ENCODE data around the gene HIBADH.

HIBADH gene

DNA sequence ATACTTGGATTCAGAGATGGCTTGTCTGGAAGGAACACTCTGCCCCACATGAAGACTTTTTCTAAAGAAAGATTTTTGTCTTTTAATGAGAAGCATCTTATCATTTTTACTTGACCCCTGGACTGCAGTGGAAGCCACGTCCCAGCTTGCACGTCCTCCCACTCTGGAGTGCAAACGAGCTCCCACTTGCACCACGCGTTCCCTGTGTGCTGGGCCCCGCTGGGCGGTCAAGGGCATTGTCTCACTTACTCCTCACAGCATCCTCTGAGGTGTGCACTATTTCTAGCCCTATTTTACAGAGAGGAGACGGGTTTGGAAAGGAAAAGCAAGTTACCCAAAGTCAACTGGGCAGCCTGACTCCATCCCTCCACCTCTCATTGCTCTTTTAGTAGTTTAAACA lies 175.2 kb downstream of the HIBADH start:
- ATAC-seq, result no peak
- TF ChIP-seq, protein P1, sequence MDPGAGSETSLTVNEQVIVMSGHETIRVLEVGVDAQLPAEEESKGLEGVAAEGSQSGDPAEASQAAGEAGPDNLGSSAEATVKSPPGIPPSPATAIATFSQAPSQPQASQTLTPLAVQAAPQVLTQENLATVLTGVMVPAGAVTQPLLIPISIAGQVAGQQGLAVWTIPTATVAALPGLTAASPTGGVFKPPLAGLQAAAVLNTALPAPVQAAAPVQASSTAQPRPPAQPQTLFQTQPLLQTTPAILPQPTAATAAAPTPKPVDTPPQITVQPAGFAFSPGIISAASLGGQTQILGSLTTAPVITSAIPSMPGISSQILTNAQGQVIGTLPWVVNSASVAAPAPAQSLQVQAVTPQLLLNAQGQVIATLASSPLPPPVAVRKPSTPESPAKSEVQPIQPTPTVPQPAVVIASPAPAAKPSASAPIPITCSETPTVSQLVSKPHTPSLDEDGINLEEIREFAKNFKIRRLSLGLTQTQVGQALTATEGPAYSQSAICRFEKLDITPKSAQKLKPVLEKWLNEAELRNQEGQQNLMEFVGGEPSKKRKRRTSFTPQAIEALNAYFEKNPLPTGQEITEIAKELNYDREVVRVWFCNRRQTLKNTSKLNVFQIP (CRISPR knock-in tag; IDR thresholded peaks at IDR 0.05; ENCODE audit: borderline replicate concordance, low read depth), result no peak
- TF ChIP-seq OSR1 (CRISPR knock-in tag; IDR thresholded peaks at IDR 0.05) (no peak), ZFP30 (CRISPR knock-in tag; IDR thresholded peaks at IDR 0.05) (no peak), ZNF8 (CRISPR knock-in tag; IDR thresholded peaks at IDR 0.05) (no peak), ZNF565 (CRISPR knock-in tag; conservative IDR thresholded peaks at IDR 0.05; ENCODE audit: low read depth) (no peak), ZNF70 (CRISPR knock-in tag; IDR thresholded peaks at IDR 0.05) (no peak)

DNA sequence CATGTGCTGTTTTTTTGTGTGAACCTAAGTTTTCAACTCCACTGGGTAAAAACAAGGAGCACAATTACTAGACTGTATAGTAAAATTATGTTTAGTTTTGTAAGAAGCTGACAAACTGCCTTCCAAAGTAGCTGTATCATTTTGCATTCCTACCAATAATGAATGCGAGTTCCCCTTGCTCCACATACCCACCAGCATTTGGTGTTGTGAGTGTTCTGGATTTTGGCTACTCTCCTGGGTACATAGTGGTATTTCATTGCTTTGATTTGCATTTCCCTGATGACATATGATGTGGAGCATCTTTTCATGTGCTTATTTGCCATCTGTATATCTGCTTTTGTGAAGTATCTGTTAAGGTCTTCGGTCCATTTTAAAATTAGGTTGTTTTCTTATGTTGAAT lies 178.2 kb downstream of the HIBADH start:
- no peak for TF ChIP-seq ZFP30 (CRISPR knock-in tag; IDR thresholded peaks at IDR 0.05)
- TF ChIP-seq RARB (CRISPR knock-in tag; IDR thresholded peaks at IDR 0.05), result no peak
- no peak for TF ChIP-seq ZNF565 (CRISPR knock-in tag; conservative IDR thresholded peaks at IDR 0.05; ENCODE audit: low read depth)
- TF ChIP-seq ZFP3 (CRISPR knock-in tag; IDR thresholded peaks at IDR 0.05), result no peak
- ATAC-seq, result no peak

DNA sequence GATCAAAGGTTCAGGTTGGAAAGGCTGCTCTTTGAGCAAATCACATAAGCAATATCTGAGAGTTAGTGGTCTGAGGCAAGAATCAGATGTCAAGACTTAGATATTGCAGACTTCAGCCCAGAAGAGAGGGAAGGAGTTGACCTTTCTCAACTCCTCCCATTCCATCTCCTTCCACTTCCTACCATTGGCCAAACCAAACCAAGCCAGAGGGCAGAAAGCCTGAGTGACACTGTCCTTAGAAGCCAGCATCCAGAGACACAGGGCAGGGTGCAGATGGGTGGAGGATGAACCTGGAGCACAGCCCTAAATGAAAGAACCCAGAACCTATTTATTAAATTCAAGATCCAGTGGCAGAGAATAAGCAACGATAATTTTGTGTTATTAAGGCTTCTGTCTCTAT lies 180.5 kb downstream of the HIBADH start:
- TF ChIP-seq ESRRG (CRISPR knock-in tag; IDR thresholded peaks at IDR 0.05) (no peak), ZC3H10 (CRISPR knock-in tag; IDR thresholded peaks at IDR 0.05) (no peak), OSR1 (CRISPR knock-in tag; IDR thresholded peaks at IDR 0.05) (no peak), TCF4 (CRISPR knock-in tag; IDR thresholded peaks at IDR 0.05; ENCODE audit: borderline replicate concordance) (no peak), ISL1 (CRISPR knock-in tag; IDR thresholded peaks at IDR 0.05) (no peak), RARB (CRISPR knock-in tag; IDR thresholded peaks at IDR 0.05) (no peak), CSDC2 (CRISPR knock-in tag; IDR thresholded peaks at IDR 0.05) (no peak), SNAI2 (CRISPR knock-in tag; IDR thresholded peaks at IDR 0.05) (no peak)
- TF ChIP-seq, protein P2, sequence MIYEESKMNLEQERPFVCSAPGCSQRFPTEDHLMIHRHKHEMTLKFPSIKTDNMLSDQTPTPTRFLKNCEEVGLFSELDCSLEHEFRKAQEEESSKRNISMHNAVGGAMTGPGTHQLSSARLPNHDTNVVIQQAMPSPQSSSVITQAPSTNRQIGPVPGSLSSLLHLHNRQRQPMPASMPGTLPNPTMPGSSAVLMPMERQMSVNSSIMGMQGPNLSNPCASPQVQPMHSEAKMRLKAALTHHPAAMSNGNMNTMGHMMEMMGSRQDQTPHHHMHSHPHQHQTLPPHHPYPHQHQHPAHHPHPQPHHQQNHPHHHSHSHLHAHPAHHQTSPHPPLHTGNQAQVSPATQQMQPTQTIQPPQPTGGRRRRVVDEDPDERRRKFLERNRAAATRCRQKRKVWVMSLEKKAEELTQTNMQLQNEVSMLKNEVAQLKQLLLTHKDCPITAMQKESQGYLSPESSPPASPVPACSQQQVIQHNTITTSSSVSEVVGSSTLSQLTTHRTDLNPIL (CRISPR knock-in tag; IDR thresholded peaks at IDR 0.05; ENCODE audit: low read depth), result no peak
- TF ChIP-seq, protein P3, sequence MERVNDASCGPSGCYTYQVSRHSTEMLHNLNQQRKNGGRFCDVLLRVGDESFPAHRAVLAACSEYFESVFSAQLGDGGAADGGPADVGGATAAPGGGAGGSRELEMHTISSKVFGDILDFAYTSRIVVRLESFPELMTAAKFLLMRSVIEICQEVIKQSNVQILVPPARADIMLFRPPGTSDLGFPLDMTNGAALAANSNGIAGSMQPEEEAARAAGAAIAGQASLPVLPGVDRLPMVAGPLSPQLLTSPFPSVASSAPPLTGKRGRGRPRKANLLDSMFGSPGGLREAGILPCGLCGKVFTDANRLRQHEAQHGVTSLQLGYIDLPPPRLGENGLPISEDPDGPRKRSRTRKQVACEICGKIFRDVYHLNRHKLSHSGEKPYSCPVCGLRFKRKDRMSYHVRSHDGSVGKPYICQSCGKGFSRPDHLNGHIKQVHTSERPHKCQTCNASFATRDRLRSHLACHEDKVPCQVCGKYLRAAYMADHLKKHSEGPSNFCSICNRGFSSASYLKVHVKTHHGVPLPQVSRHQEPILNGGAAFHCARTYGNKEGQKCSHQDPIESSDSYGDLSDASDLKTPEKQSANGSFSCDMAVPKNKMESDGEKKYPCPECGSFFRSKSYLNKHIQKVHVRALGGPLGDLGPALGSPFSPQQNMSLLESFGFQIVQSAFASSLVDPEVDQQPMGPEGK (CRISPR knock-in tag; IDR thresholded peaks at IDR 0.05; ENCODE audit: borderline replicate concordance), result no peak
- ATAC-seq, result no peak

DNA sequence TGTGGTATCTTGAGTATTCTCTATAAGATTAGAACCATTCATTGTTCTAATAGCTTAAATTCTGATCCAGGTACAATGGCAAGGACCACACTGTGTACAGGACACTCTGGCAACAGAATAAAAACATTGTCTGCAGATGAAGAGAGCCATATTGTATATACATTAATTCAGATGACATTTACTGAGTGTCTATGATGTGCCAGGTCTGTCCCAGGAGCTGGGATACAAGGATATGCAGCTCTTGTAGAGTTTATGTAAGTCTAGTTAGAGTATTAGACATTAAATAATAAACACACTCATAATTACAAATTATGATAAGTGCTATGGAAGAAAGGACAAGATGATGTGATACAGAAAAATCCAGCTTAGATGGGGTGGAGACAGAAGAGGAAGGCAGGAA lies 184.1 kb downstream of the HIBADH start:
- no peak for ATAC-seq
- TF ChIP-seq ESRRG (CRISPR knock-in tag; IDR thresholded peaks at IDR 0.05) (no peak), ZNF565 (CRISPR knock-in tag; conservative IDR thresholded peaks at IDR 0.05; ENCODE audit: low read depth) (no peak), TCF4 (CRISPR knock-in tag; IDR thresholded peaks at IDR 0.05; ENCODE audit: borderline replicate concordance) (no peak), PPARA (CRISPR knock-in tag; IDR thresholded peaks at IDR 0.05; ENCODE audit: borderline replicate concordance) (no peak), RARB (CRISPR knock-in tag; IDR thresholded peaks at IDR 0.05) (no peak), ZNF70 (CRISPR knock-in tag; IDR thresholded peaks at IDR 0.05) (no peak), ZFP3 (CRISPR knock-in tag; IDR thresholded peaks at IDR 0.05) (no peak), ISL1 (CRISPR knock-in tag; IDR thresholded peaks at IDR 0.05) (no peak), GLIS3 (CRISPR knock-in tag; IDR thresholded peaks at IDR 0.05) (no peak)
- TF ChIP-seq, protein P3 (CRISPR knock-in tag; IDR thresholded peaks at IDR 0.05; ENCODE audit: borderline replicate concordance), result no peak

DNA sequence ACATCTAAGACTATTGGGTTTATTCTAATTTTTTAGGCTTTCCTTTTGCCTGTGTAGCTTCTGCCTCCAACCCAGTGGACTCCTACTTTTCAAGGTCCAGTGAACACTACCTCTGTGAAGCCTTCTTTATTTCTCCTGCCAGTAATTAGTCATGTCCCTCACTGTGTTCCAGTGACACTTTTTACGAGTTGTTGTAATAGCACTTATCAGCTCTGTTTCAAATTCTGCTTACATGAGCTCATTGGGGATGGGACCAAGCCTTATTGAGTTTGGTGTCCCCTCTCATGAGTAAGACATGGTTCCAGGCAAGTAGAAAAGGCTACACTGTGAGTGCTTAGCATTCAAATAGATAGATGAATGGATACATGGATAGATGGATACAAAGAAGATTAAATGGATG lies 184.6 kb downstream of the HIBADH start:
- no peak for ATAC-seq
- TF ChIP-seq, protein P1 (CRISPR knock-in tag; IDR thresholded peaks at IDR 0.05; ENCODE audit: borderline replicate concordance, low read depth), result no peak
- TF ChIP-seq RARB (CRISPR knock-in tag; IDR thresholded peaks at IDR 0.05) (no peak), TOX (CRISPR knock-in tag; IDR thresholded peaks at IDR 0.05; ENCODE audit: borderline replicate concordance) (no peak), ZFP3 (CRISPR knock-in tag; IDR thresholded peaks at IDR 0.05) (no peak), ZFP30 (CRISPR knock-in tag; IDR thresholded peaks at IDR 0.05) (no peak), ESRRG (CRISPR knock-in tag; IDR thresholded peaks at IDR 0.05) (no peak), ZNF70 (CRISPR knock-in tag; IDR thresholded peaks at IDR 0.05) (no peak), BACH2 (CRISPR knock-in tag; IDR thresholded peaks at IDR 0.05; ENCODE audit: borderline replicate concordance) (no peak), ZNF8 (CRISPR knock-in tag; IDR thresholded peaks at IDR 0.05) (no peak), ZC3H10 (CRISPR knock-in tag; IDR thresholded peaks at IDR 0.05) (no peak), TCF4 (CRISPR knock-in tag; IDR thresholded peaks at IDR 0.05; ENCODE audit: borderline replicate concordance) (no peak), CSDC2 (CRISPR knock-in tag; IDR thresholded peaks at IDR 0.05) (no peak)
- TF ChIP-seq, protein P4, sequence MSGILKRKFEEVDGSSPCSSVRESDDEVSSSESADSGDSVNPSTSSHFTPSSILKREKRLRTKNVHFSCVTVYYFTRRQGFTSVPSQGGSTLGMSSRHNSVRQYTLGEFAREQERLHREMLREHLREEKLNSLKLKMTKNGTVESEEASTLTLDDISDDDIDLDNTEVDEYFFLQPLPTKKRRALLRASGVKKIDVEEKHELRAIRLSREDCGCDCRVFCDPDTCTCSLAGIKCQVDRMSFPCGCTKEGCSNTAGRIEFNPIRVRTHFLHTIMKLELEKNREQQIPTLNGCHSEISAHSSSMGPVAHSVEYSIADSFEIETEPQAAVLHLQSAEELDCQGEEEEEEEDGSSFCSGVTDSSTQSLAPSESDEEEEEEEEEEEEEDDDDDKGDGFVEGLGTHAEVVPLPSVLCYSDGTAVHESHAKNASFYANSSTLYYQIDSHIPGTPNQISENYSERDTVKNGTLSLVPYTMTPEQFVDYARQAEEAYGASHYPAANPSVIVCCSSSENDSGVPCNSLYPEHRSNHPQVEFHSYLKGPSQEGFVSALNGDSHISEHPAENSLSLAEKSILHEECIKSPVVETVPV (CRISPR knock-in tag; IDR thresholded peaks at IDR 0.05), result no peak
- TF ChIP-seq, protein P3 (CRISPR knock-in tag; IDR thresholded peaks at IDR 0.05; ENCODE audit: borderline replicate concordance), result no peak

Data from SK-N-SH treated with all-trans-retinoic acid at 6 μM for 48 hours (cell line).